GM19455 (cell line): ENCODE measurements around the gene TTLL5.
"Not testable (repeated sequence)": the region's sequence is repeated elsewhere in the genome, so short reads cannot be mapped to it uniquely, and the experiment has no call there.

ENCODE experiments used
- ATAC-seq: cut with Tn5 transposase; IDR thresholded peaks from one replicate; pipeline ENCODE4 v1.9.1; 2021; ENCODE audit not compliant: unreplicated experiment

TTLL5 gene

DNA sequence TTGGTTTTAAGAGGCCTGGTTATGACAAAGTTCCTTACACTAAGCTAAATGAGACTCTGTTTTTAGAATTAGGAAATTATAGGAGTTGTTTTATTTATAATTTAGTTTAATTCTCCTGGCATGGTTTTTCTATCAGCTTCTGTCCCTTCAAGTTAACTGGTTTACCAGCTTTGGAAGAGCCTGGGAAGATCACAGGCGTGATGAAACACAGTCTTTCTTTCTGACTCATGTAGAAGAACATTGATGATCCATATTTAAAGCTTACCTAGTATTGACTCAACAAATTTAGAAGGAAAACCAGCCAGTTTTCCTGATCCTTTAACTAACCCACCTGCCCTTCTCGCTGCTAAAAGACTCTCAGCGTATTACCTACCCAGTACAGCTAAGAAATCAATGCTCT, 165.6 kb downstream of the TTLL5 start:
- no peak for ATAC-seq

DNA sequence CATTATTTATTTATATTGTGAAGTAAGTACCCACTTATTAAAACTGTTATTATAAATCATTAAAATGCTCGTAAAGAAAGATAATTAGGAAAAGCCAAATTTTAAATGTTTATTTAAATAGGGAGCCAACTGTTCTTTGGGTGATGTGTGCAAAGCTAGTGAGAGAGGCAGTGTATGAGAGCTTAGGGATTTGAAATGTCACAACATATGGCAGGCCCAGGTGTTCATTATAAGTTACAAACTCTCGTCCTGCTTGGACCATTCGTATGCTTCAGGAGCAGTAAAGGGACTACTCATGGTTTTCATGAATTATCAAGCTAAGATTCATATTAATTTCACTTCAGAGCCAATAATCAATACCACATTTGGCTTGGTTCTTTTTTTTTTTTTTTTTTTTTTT, 166.3 kb downstream of the TTLL5 start:
- ATAC-seq, result no peak

DNA sequence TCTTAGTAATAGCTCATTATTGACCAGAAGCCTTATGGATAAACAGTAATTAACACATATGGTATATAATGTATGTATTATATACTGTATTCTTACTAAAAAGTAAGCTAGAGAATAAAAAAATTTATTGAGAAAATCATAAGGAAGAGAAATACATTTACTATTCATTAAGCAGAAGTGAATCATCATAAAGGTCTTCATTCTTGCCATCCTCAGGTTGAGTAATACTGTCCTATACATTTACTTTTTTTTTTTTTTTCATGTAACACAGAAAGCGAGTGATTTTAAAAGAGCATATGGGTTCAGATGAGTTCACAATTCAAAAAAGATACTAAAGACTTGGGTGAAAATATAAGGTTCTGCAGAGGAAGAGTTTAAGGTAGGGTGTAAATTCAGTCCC, 168.3 kb downstream of the TTLL5 start:
- no peak for ATAC-seq

- no peak for ATAC-seq
Observed at GRCh38 chr14:75831455-75831854, 170.4 kb downstream of the TTLL5 start.

- no peak for ATAC-seq
Observed at GRCh38 chr14:75831952-75832351, 170.9 kb downstream of the TTLL5 start.

DNA sequence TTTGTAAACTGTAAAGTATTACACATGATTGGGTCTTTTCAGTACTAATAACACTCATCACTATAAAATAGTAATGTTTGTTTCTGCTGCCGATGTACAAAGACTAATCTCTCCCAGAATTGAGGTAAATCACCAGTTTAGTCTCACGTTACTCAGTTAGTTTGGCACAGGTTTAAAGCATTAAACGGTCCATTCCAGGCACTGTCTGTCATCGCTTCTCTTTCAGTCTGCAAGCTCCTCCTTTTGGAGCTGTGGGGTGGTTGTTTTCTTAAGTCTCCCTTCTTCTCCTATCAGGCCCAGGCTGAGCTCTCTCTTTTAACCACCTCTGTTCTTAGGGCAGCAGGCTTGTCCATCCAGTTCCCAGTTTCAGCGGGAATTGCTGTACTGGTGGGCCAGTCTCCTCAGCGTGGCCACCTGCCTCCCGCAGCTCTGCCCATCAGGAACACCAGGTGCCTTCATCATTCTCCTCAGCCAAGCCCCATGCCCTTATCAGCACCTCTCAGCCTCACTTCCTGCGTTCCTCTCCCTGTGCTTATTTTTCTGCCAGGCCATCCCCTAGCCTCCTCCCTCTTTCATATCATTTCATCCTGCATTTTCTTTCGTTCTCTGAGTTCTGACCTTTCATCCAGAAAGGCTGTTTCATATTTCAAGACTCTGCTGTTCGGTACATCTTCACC, 171.7 kb downstream of the TTLL5 start:
- no peak for ATAC-seq

DNA sequence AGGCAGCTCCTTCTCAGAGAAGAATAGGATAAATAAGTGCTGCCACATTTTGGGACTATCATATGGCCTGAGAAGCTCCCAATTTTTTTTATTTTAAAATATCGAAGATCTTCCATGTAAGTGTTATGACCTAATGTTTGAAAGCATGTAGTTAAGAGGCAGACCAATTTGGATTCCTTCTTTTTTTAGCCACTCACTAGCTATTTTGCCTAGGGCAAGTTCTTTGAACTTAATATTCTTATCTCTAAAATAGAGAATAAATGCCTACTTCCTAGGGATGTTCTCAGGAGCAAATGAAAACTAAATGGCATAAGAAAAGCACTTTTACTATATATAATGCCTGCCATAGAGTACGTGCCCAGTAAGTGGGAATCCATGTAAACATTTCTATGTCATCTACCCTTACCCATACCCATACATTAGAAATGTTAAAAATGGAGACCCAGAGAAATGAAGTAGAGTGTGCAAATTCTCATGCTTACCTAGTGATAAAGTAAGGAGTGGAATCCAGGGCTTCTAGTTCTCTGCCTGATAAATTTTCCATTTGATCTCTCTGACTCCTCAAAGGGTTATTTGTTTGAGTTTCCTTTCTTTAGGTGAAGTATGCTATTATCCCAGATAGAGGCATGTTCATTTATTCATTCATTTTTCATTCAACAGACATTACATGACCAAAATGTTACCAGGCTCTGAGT, 172.4 kb downstream of the TTLL5 start:
- ATAC-seq, result no peak

DNA sequence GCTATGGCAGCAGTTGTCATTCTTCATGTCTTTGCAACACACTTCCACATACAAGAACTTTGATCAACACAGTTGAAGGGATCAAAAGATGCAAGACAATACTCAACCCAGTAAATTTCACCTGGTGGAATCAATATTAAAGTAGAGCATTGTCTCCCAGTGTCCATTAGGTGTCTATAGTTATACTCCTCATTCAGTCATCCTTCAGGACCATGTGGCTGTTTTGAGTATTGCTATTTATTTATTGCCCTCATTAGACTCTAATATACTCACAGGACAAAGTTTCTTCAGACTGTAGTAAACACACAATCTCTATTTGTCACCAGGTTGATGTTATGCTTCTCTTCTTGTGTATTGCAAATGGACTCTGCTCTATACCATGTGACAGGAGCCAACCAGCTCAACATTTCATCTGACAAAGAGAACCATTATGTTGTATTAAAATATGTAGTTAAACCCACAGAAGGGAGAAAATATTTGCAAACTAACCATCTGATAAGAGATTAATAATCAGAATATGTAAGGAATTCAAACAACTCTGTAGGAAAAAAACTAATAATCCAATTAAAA, 174.2 kb downstream of the TTLL5 start:
- no peak for ATAC-seq

- ATAC-seq, result no peak
Observed at GRCh38 chr14:75835737-75836136, 174.7 kb downstream of the TTLL5 start.

DNA sequence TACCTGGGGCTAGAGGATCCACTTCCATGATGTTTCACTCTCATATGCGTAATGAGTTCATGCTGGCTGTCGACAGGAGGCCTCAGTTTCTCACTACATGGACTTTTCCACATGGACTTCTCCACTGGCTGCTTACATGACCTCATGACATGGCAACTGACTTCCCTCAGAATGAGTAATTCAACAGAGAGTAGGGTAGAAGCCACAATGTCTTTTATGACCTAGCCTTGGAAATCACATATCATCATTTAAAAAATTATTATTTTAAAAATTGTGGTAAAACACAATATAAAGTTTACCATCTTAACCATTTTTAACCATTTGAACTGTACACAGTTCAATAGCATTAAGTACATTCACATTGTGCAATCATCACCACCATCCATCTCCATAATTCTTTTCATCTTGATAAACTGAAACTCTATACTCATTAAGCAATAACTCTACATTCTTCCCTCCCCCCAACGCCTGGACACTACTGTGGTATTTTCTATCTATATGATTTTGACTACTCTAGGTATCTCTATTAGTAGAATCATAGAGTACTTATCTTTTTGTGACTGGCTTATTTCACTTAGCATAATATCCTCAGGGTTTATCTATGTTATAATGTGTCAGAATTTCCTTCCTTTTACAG, 176.2 kb downstream of the TTLL5 start:
- no peak for ATAC-seq

DNA sequence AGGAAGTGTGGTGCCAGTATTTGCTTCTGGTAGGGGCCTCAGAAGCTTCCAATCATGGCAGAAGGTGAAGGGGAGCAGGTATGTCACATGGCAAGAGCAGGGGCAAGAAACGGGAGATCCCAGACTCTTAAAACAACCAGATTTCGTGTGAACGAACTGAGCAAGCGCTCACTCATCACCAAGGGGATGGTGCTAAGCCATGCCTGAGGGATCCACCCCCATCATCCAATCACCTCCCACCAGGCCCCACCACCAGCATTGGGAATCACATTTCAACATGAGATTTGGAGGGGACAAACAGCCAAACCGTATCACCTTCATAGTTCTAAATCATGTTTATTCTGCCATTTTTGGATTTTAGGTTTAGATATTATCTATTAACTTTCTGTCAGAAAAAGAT, 179.9 kb downstream of the TTLL5 start:
- ATAC-seq, result no peak

- no peak for ATAC-seq
Observed at GRCh38 chr14:75842551-75842950, 181.5 kb downstream of the TTLL5 start.

DNA sequence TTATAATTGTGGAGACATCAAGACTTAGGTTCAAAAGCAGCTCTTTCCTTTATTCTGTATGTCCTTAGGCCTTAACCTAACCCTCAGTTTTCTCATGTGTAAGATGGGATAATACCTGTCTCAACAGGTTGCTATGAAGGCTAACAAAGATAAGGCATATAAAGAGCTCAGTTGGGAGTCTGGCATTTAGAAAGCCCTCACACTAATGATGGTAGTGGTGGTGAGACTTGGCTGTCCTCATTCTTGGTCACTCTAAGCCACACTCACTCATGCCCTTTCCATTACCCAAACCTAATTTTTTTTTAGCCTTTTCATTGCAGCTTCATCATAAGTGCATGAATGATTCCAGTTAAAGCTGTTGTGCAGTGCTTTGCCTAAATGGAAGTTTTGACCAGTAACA, 183.4 kb downstream of the TTLL5 start:
- ATAC-seq, result no peak

DNA sequence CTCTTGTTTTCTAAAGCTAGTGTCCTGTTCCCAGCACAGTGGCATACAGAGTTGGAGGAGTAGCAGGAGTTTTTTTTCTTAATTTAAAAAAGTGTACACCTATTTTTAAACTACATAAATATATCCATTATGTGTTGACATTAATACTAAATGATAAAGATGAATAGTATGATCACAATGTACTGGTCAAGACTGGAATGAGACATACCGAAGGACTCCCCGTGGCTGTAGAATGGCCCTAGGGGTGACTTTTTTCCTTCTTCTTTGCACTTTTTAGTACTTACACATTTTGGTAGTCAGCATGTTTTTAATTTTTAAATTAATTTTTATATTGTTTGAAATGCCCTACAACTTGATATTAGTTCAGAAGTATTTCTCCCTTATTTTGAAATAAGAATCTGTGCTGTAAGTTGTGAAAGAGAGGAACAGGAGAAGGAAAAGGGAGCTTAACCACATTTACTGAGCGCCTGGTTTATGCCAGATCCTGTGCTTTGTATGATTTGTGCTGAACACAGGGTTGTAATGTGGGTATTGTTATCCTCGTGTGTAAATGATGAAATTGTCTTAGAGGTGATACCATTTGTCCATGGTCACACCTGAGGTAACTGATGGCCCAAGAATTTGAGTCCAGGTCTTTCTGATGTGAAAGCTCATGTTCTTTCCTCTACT, 184.2 kb downstream of the TTLL5 start:
- no peak for ATAC-seq

GRCh38 chr14:75846694-75847093, 185.6 kb downstream of the TTLL5 start:
- ATAC-seq, result not testable (repeated sequence)

- no peak for ATAC-seq
Observed at GRCh38 chr14:75847584-75847983, 186.5 kb downstream of the TTLL5 start.

GRCh38 chr14:75848167-75848913, 187.3 kb downstream of the TTLL5 start:
- ATAC-seq, result no peak

DNA sequence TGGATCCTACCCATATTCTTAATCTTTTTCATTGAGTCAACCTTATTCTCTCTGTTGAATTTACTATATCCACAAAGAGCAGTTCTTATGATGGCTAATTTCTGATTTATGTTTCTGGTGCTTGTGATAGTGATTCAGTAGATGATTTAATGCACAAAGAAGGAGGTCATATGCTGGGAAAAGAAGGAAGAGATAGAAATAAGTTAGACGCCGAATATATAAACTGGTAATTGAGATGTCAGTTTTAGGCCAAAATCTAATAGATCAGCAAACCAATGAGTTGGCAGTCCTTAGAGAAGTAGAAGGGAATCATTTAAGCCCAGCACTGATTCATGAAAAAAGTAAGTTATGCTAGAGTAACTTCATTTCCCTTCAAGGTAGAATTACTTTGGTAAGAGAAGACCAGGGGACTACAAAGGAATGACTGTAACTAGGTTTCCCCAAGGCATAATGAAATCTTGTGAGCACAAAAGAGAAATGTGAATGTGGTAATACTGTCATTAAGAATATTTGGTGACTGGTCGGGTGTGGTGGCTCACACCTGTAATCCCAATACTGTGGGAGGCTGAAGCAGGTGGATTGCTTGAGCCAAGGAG, 188.4 kb downstream of the TTLL5 start:
- no peak for ATAC-seq

GRCh38 chr14:75851574-75851866, 190.5 kb downstream of the TTLL5 start:
- ATAC-seq, result no peak

GRCh38 chr14:75854111-75854799, 193.2 kb downstream of the TTLL5 start:
- ATAC-seq, result no peak
